Measurements from ENCODE around the gene IL6R. TPM values are rescaled to one million over a fixed set of nuclear protein-coding genes. Genes with fewer than 3 reads are reported as not detected.

Gene IL6R
- total and polyA plus RNA-seq, 8 donors: 4.5 to 65.3 (median 5.7) TPM

DNA sequence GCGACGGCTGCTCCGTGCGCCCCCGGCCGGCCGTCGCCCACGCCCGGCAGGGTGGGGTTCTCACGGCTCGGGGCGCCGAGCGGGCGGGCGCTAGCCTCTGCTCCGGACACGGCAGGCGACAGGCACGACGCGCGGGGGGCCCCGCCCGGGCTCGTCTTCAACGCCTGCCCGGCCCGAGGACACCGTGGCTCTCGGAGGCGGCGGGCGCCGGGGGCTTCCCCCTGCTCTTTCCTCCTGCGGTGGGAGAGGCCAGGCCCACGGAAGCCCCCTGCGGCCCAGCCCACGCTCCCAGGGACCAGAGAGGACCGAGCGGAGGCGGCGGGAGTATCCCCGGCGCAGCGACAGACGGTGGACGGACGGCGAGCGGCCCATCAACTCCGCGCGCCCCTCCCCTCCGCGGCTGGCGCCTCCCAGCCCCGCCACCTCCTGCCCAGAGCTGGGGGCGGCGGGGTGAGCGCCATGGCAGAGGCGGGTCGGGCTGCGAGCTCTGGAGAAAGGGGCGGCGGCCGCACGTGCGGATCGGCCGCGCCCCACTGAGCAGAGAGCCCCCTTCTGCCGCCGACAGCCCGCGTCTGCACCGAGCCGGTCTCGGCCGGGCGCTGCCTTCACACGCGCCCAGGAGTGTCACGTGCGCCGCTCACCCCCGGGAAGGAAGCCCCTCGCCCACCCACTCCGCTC, 97.1 kb downstream of the IL6R start, which contains the start of the genes SHE and TDRD10:
TSS of gene SHE (minus strand) at position 347 of the 678 bp plus-strand sequence. CDS start 386 bp downstream, outside the sequence.
TSS of gene TDRD10 (plus strand) at position 154 of the 678 bp plus-strand sequence. CDS start 4,685 bp downstream, outside the sequence.
- intact Hi-C loops (cut with DNase I): no loop called here
- no peak for TF ChIP-seq CTCF (IDR thresholded peaks at IDR 0.05)
- Histone ChIP-seq H3K9me3 (peaks cover 0 to 2% of the 10 kb centered on the region in 2 donors), H3K27me3 (peaks cover 0 to 59% of the 10 kb centered on the region in 2 donors), H3K4me3 (peak within 1 kb of the TSS; percentile 37 to 54), H3K27ac (peak within 1 kb of the TSS; percentile 61 to 82), H3K36me3 (peaks cover 0 to 4% of the 10 kb centered on the region in 2 donors), H3K4me1 (peaks cover 0 to 38% of the 10 kb centered on the region in 2 donors)
- ATAC-seq (peak; percentile 67), DNase-seq (peak in 2 of 4 donors; percentile 41 to 85)

DNA sequence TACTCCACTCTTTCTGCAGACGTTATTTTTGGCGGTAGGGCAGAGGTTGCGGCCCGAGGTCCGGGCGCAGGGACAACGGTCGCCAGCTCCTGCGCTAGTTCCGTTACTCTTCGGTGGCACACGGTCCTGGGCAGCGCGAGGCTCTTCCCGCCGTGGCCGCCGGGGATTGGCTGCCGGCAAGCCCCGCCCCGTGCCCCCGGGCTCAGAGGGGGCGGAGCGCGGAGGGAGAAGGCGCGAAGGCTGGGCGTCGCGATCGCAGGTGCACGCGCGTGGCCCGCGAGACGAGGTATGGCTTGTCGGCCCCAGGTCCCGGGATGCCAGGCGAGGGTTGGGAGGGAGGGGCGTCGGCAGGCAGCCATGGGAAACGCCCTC, 97.6 kb downstream of the IL6R start:
- Histone ChIP-seq H3K27ac (peak overlapping the region in 1 of 2 donors; percentile 82), H3K9me3 (peaks cover 0 to 2% of the 10 kb centered on the region in 2 donors), H3K27me3 (peaks cover 0 to 63% of the 10 kb centered on the region in 2 donors), H3K4me1 (peaks cover 0 to 33% of the 10 kb centered on the region in 2 donors), H3K4me3 (peak overlapping the region in 1 of 2 donors; percentile 54), H3K36me3 (peaks cover 0 to 4% of the 10 kb centered on the region in 2 donors)
- DNase-seq (peak in 1 of 4 donors; percentile 71), ATAC-seq (peak; percentile 5)
- intact Hi-C loops (cut with DNase I): no loop called here
- no peak for TF ChIP-seq CTCF (IDR thresholded peaks at IDR 0.05)

- Histone ChIP-seq H3K4me3 (no peak overlapping the region), H3K4me1 (peaks cover 0 to 23% of the 10 kb centered on the region in 2 donors), H3K9me3 (peaks cover 0 to 2% of the 10 kb centered on the region in 2 donors), H3K36me3 (peaks cover 0 to 3% of the 10 kb centered on the region in 2 donors), H3K27ac (no peak overlapping the region), H3K27me3 (peaks cover 0 to 66% of the 10 kb centered on the region in 2 donors)
- DNase-seq (no peak), ATAC-seq (no peak)
- intact Hi-C loops (cut with DNase I): no loop called here
- TF ChIP-seq CTCF (IDR thresholded peaks at IDR 0.05): no peak
Observed at GRCh38 chr1:154503898-154504297, 98.8 kb downstream of the IL6R start.

DNA sequence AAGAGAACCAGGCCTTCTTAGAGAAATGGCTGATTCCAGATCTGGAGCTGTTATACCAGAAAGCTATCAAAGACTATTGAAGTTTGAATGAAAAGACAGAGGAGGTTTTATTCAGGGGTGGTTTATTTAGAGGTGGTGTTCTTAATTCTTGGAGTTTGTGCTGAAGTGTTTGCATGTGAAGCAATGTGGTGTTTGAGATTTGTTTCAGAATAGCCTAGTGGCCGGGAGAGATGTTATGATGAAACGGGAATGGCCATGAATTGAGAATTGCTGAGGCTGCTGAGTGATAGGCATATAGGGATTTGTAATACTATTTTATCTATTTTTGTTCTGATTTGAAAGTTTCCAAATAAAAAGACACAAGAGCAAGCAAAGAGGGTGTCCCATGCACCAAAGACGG, 107.6 kb downstream of the IL6R start:
- intact Hi-C loops (cut with DNase I): no loop called here
- peak; percentile 61 for ATAC-seq
- TF ChIP-seq CTCF (IDR thresholded peaks at IDR 0.05): no peak

GRCh38 chr1:154514066-154514553, 109.0 kb downstream of the IL6R start:
- no peaks in the 10 kb centered on the region for H3K27me3 ChIP-seq
- no peaks in the 10 kb centered on the region for H3K4me1 ChIP-seq
- intact Hi-C loops (cut with DNase I): no loop called here
- no peaks in the 10 kb centered on the region for H3K36me3 ChIP-seq
- H3K4me3 ChIP-seq: no peak overlapping the region
- H3K9me3 ChIP-seq: no peaks in the 10 kb centered on the region
- no peak for ATAC-seq
- H3K27ac ChIP-seq: no peak overlapping the region
- no peak for TF ChIP-seq CTCF (IDR thresholded peaks at IDR 0.05)
- DNase-seq: no peak

More for the DNA sequence above, 107.6 kb downstream of the IL6R start:
- H3K4me1 ChIP-seq: no peaks in the 10 kb centered on the region
- no peak for DNase-seq
- H3K27ac ChIP-seq: no peak overlapping the region
- H3K9me3 ChIP-seq: no peaks in the 10 kb centered on the region
- H3K4me3 ChIP-seq: no peak overlapping the region
- H3K36me3 ChIP-seq: no peaks in the 10 kb centered on the region
- peaks cover 0 to 5% of the 10 kb centered on the region in 2 donors for H3K27me3 ChIP-seq

All from left lung (tissue), 10 donors.